Activated CD8-positive, alpha-beta memory T cell treated with anti-CD3 and anti-CD28 coated beads for 36 hours (primary cell): Measurements from ENCODE around the gene C11orf16. TPM values are rescaled to one million over a fixed set of nuclear protein-coding genes. Genes with fewer than 3 reads are reported as not detected.

Experiments used
- total RNA-seq, 2 experiments: library from RNA; stranded (reverse); gene quantifications; one replicate each; pipeline ENCODE4 v1.2.3, GENCODE V29; 2021

C11orf16 gene
- total RNA-seq, 2 experiments from 2014 or later: not detected

Other genes with a start within 250 kb of the C11orf16 start
- 10 to 100 TPM; 28.2 to 30.8 TPM for gene AKIP1, start 21.8 kb downstream of the C11orf16 start, total RNA-seq
- gene ASCL3, start 10.1 kb upstream of the C11orf16 start, total RNA-seq: not detected
- 10 to 100 TPM; 24.5 to 25.2 TPM for gene TMEM9B, start 31.5 kb upstream of the C11orf16 start, total RNA-seq
- 1 to 10 TPM; 1.3 TPM for gene NRIP3, start 71.1 kb upstream of the C11orf16 start, total RNA-seq
- not detected for gene SCUBE2, start 158.7 kb upstream of the C11orf16 start, total RNA-seq